Activated T-cell treated with anti-CD3 and anti-CD28 coated beads, Interleukin-2, amount 50 U/mL, for 24 hours (primary cell): ENCODE data around the gene CCDC24.

ENCODE experiments used
- DNase-seq: peaks from one replicate; pipeline ENCODE4 v3.0.0-alpha.2; 2020
- H3K27ac Mint-ChIP-seq: 2 replicates; pipeline ENCODE4 v1.8.0; 2020; ENCODE audit warnings: mild to moderate bottlenecking, mixed read lengths
- H3K27me3 Mint-ChIP-seq: 2 replicates; pipeline ENCODE4 v1.8.0; 2020; ENCODE audit warnings: mixed read lengths
- H3K36me3 Mint-ChIP-seq: 2 replicates; pipeline ENCODE4 v1.8.0; 2020; ENCODE audit warnings: low read depth, mixed read lengths
- H3K4me1 Mint-ChIP-seq: 2 replicates; pipeline ENCODE4 v1.8.0; 2020; ENCODE audit warnings: low read depth, mixed read lengths
- H3K4me3 Mint-ChIP-seq: 2 replicates; pipeline ENCODE4 v1.8.0; 2020; ENCODE audit warnings: mild to moderate bottlenecking, moderate library complexity, mixed read lengths
- H3K9me3 Mint-ChIP-seq: 2 replicates; pipeline ENCODE4 v1.8.0; 2020; ENCODE audit warnings: mixed read lengths

CCDC24 gene

DNA sequence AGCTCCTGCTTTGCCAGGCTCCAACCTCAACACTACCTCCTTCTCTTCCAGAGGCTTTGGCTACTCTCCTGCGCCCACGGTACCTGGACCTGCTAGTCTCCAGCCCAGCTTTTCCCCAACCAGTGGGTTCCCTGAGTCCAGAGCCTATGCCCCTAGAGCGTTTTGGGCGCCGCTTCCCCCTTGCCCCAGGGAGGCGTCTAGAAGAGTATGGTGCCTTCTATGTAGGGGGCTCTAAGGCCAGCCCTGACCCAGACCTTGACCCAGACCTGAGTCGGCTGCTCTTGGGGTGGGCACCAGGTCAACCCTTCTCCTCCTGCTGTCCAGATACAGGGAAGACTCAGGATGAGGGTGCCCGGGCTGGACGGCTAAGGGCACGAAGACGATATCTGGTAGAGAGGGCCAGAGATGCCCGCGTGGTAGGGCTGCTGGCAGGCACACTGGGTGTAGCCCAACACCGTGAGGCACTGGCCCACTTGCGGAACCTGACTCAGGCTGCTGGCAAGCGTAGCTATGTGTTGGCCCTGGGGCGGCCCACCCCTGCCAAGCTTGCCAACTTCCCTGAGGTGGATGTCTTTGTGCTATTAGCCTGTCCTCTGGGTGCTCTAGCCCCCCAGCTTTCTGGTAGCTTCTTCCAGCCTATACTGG, 19.9 kb upstream of the CCDC24 start:
- no peaks in the 10 kb centered on the region for H3K27me3 Mint-ChIP-seq
- H3K4me1 Mint-ChIP-seq = peaks cover 43% of the 10 kb centered on the region
- peak overlapping the region; percentile 99 for H3K4me3 Mint-ChIP-seq
- H3K9me3 Mint-ChIP-seq = no peaks in the 10 kb centered on the region
- DNase-seq = no peak
- H3K27ac Mint-ChIP-seq = no peak overlapping the region
- peaks cover 75% of the 10 kb centered on the region for H3K36me3 Mint-ChIP-seq

DNA sequence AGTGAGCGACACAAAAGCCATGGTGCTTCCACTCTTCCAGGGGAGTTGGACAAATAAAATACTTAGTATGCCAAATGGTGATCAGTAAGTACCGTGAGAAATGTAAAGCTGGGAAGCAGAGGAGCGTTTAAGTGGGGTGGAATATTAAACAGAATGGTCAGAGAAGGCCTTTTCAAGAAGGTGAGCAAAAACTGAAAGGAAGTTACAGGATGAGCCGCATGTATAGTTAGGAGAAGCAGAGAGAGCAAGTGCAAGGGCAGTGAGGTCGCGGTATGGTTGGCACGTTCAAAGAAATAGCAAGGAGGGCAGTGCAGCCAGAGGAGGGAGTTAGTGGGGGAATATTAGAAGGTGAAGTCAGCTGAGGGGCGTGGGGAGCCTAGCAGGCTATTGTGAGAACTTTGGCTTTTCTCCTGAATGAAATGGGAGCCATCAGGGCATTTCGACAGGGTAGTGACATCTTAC, 17.4 kb upstream of the CCDC24 start:
- H3K4me1 Mint-ChIP-seq = peaks cover 66% of the 10 kb centered on the region
- no peak for DNase-seq
- H3K9me3 Mint-ChIP-seq = no peaks in the 10 kb centered on the region
- peak overlapping the region; percentile 93 for H3K27ac Mint-ChIP-seq
- peak overlapping the region; percentile 90 for H3K4me3 Mint-ChIP-seq
- peaks cover 83% of the 10 kb centered on the region for H3K36me3 Mint-ChIP-seq
- no peaks in the 10 kb centered on the region for H3K27me3 Mint-ChIP-seq

DNA sequence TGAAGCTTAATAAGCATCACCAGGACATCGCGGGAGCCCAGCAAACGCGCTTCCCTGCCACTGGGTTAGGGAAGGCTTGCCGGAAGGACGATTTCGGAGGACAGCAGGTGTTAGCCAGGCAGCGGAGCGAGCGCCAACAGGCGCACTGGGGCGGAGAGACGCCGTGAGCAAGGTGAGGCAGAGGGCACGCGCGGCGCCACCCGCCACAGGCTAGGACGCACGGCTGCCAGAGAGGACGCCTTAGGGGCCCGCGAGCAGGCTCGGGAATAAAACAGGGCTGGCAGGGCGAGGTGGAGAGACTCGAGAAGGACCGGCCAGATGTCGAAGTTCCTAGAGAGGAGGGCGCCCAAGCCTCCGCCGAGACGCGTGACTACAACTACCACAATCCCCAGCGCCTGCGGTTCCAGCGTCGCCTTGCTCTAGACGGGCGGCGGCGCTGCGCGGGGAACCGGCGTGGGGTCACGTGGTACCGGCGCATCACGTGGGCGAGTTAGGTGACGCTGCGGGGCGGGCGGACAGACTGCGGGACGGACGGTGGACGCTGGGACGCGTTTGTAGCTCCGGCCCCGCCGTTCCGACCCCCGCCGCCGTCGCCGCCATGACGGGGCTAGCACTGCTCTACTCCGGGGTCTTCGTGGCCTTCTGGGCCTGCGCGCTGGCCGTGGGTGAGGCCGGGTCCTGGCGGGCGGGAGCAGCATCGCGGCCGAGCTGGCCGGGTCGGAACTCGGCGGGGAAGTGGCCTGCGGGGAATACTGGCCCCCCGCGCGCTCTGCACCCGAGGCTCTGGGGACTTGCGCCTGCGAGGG, 16.8 kb upstream of the CCDC24 start, which contains the start of gene ATP6V0B:
Gene ATP6V0B, plus strand, starts transcription at position 518 of the 806 bp plus-strand sequence. Its CDS starts 81 bp downstream, at position 599.
- Mint-ChIP-seq H3K4me3 (peak within 1 kb of the TSS; percentile 90), H3K27ac (peak within 1 kb of the TSS; percentile 93), H3K36me3 (peaks cover 84% of the 10 kb centered on the region), H3K27me3 (no peaks in the 10 kb centered on the region), H3K9me3 (no peaks in the 10 kb centered on the region), H3K4me1 (peaks cover 62% of the 10 kb centered on the region)
- peak; percentile 97 for DNase-seq

DNA sequence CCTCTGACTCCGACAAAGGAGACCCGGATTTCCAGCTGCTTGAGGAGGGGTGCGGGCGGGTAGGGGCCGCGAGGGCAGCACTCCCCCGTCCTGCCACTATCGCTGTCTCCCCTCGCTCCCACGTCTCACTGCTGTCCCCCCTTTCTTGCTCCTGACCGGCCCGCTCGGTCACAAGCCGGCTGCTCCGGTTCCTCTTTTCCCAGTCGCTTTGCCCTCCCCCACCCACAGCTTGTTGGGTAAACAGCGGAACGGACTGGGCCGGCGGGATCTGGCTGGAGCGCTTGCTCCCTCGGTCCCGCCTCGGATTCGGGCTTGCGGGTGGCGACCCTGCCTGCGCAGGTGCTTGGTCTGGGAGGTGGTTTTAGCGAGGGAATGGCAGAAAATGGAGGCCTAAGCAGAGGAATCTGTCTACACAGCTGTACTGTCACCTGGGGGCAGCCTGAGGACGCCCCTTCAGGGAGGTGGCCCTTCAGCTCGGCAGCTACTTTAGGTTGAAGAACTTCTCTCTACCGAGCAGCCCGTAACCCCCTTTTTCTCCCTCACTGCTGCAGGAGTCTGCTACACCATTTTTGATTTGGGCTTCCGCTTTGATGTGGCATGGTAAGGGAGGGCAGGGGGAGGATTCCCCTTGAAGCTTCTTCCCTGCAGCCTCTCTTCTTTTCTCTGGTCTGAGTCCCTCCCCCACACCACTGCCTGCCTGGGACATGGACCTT, 16.0 kb upstream of the CCDC24 start:
- Mint-ChIP-seq H3K27ac (peak overlapping the region; percentile 93), H3K27me3 (no peaks in the 10 kb centered on the region), H3K4me1 (peaks cover 66% of the 10 kb centered on the region), H3K4me3 (peak overlapping the region; percentile 90), H3K36me3 (peaks cover 85% of the 10 kb centered on the region), H3K9me3 (no peaks in the 10 kb centered on the region)
- DNase-seq = no peak

DNA sequence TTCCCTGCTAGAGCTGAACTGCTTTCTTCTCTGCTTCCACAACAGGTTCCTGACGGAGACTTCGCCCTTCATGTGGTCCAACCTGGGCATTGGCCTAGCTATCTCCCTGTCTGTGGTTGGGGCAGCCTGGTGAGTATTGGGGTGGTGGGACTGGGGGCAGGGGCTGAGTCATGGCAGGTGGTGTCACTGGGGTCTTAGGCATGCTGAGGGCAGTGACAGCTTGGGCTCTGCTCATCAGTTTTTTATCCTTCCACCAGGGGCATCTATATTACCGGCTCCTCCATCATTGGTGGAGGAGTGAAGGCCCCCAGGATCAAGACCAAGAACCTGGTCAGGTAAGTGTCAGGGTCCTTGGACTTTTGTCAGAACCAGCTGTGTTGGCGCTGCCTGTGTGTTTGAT, 15.4 kb upstream of the CCDC24 start:
- DNase-seq = no peak
- no peaks in the 10 kb centered on the region for H3K27me3 Mint-ChIP-seq
- H3K9me3 Mint-ChIP-seq = no peaks in the 10 kb centered on the region
- H3K27ac Mint-ChIP-seq = peak overlapping the region; percentile 93
- peaks cover 66% of the 10 kb centered on the region for H3K4me1 Mint-ChIP-seq
- peaks cover 83% of the 10 kb centered on the region for H3K36me3 Mint-ChIP-seq
- peak overlapping the region; percentile 90 for H3K4me3 Mint-ChIP-seq

DNA sequence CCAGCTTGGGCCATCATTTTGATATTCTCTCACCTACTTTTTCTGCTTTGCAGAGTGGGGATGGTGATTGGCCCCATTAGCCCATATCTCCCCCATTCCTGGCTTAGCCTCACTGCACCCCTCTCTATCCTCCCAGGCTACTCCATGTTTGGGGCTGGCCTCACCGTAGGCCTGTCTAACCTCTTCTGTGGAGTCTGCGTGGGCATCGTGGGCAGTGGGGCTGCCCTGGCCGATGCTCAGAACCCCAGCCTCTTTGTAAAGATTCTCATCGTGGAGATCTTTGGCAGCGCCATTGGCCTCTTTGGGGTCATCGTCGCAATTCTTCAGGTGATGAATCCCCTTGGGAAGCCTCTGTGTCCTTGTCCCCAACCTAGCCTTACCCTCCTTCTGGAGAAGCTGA, 14.5 kb upstream of the CCDC24 start:
- peaks cover 83% of the 10 kb centered on the region for H3K36me3 Mint-ChIP-seq
- no peaks in the 10 kb centered on the region for H3K9me3 Mint-ChIP-seq
- peak overlapping the region; percentile 90 for H3K4me3 Mint-ChIP-seq
- DNase-seq = no peak
- H3K27me3 Mint-ChIP-seq = no peaks in the 10 kb centered on the region
- peak overlapping the region; percentile 27 for H3K27ac Mint-ChIP-seq
- H3K4me1 Mint-ChIP-seq = peaks cover 63% of the 10 kb centered on the region

DNA sequence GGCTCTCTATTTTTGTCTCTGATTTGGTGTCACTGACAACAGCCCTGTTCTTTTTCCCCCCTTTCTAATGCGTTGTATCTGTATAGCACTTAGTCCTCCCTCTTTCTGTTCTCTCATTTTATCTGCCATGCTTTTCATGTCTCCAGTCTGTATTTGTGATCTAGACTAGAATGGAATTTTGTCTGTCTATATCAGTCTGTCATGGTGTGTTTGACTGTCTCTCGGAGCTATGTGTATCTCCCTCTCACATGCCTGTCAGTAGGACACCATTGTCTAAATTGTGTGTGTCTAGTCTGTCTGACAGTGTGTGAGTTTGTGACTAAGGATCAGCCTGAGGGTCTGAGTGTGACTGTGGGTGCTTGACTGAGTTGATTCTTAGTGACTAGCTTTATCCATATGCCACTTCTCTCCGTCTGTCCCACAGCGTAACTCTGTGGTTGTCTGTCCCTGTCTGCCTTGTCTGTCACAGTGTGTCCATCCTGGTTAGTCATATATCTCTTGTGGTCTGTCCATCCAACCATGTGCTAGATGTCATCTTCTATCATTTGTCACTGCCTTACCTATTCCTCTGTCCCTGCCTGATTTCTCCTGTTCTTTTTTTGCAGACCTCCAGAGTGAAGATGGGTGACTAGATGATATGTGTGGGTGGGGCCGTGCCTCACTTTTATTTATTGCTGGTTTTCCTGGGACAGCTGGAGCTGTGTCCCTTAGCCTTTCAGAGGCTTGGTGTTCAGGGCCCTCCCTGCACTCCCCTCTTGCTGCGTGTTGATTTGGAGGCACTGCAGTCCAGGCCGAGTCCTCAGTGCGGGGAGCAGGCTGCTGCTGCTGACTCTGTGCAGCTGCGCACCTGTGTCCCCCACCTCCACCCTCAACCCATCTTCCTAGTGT, 13.8 kb upstream of the CCDC24 start:
- Mint-ChIP-seq H3K4me3 (peak overlapping the region; percentile 90), H3K36me3 (peaks cover 81% of the 10 kb centered on the region), H3K27ac (peak overlapping the region; percentile 2), H3K4me1 (peaks cover 62% of the 10 kb centered on the region), H3K9me3 (no peaks in the 10 kb centered on the region), H3K27me3 (no peaks in the 10 kb centered on the region)
- no peak for DNase-seq

DNA sequence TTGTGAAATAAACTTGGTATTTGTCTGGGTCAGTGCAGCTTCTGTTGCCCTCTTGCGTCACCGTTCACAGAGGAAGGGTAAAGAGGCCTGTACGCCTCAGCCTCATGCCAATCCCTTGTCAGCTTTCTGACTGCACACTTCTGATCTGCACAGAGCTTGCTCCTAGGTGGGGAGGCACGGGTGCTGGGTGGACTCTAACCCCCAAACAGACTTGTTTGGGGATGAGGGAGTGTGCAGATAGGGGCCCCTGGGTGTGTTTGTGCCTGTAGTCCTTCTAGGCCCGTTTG, 13.2 kb upstream of the CCDC24 start:
- Mint-ChIP-seq H3K9me3 (no peaks in the 10 kb centered on the region), H3K4me1 (peaks cover 58% of the 10 kb centered on the region), H3K4me3 (peak overlapping the region; percentile 90), H3K27ac (no peak overlapping the region), H3K27me3 (no peaks in the 10 kb centered on the region), H3K36me3 (peaks cover 81% of the 10 kb centered on the region)
- DNase-seq = no peak

DNA sequence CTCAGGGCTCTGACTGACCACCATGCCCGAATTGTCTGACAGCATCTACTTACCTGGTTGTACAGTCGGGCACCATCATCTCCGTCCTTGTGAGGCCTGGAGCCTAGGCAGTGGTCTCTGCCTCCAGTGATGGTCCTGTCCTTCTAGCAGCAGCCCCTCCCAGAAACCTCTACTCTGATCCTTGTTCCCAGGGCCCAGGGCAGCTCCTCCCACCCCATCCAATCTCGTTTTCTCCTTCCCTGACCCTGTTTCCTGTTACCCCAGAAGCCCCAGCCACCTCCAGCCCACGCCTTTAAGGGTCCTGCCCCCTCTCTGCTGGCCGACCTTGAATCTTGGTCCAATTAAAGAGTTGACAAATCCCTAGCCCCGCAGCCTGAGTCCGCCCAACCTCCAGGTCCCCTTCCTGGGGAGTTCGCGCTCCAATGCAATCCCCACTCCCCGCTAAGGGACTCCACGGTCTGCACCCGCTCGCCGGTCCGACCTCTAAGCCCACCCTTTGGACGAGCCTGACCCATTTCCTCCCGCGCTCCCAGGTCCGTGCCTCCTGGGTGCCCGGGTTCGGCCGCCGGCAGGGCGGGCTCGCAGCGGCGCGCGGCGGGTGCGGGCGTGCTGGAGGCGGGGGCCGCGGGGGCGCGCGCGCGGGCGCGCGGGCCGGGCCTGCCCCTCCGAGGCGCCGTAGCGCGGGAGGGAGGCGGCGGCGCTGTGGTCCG, 12.7 kb upstream of the CCDC24 start, which contains the start of gene B4GALT2:
Gene B4GALT2, plus strand, starts transcription at position 660 of the 710 bp plus-strand sequence. CDS start 1,951 bp downstream, outside the sequence.
- no peaks in the 10 kb centered on the region for H3K9me3 Mint-ChIP-seq
- H3K4me1 Mint-ChIP-seq = peaks cover 53% of the 10 kb centered on the region
- H3K4me3 Mint-ChIP-seq = peak within 1 kb of the TSS; percentile 91
- peaks cover 80% of the 10 kb centered on the region for H3K36me3 Mint-ChIP-seq
- peak within 1 kb of the TSS; percentile 89 for H3K27ac Mint-ChIP-seq
- peak; percentile 71 for DNase-seq
- H3K27me3 Mint-ChIP-seq = no peaks in the 10 kb centered on the region

DNA sequence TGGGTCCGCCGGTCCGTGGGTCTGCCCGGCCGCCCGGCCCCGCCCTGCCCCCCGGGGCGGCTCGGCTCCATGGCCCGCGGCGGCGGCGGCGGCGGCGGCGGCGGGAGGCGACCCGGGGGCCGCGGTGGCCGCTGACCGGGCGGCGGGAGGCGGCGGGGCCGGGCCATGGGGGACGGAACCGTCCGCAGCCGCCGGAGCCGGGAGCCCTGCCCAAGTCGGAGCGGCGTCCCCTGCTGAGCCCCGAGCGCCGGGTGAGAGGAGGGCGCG, 12.2 kb upstream of the CCDC24 start:
- peaks cover 80% of the 10 kb centered on the region for H3K36me3 Mint-ChIP-seq
- H3K27me3 Mint-ChIP-seq = no peaks in the 10 kb centered on the region

DNA sequence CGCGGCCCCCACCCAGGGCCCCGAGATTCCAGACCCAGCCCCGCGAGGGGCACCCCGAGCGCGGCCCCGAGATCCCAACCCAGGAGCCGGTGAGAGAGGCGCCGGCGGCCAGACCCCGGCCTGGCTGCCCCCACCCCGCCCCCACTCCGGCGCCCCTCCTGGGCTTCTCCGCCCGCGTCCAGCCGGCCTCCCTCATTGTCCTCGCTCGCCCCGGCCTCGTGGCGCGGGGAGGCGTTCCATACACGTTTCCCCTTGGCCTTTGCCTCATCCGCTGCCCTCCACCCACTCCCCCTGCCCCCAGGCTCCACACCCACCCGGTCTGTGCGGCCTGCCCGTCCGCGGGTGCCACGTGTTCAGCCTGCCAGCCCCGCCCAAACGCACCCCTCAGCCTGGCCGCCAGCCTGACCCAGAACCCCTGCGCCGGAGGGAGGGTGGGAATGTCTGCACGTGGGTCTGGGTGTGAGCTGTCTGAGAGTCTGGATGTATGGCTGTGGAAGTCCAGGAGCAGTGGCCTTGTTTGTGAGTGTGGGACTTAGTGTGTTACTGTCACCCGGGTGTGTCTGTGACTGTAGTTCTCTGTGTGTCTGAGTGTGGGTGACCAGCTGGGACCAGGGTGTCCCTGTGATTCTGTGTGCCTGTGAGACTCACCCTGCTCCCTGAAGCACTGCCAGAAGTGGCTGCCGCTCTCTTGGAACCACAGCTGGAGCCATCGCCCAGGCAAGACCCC, 11.7 kb upstream of the CCDC24 start:
- peaks cover 46% of the 10 kb centered on the region for H3K4me1 Mint-ChIP-seq

More for the DNA sequence above, 12.2 kb upstream of the CCDC24 start:
- H3K4me3 Mint-ChIP-seq = no peak overlapping the region
- DNase-seq = no peak
- H3K9me3 Mint-ChIP-seq = no peaks in the 10 kb centered on the region
- H3K4me1 Mint-ChIP-seq = peaks cover 48% of the 10 kb centered on the region
- no peak overlapping the region for H3K27ac Mint-ChIP-seq

DNA sequence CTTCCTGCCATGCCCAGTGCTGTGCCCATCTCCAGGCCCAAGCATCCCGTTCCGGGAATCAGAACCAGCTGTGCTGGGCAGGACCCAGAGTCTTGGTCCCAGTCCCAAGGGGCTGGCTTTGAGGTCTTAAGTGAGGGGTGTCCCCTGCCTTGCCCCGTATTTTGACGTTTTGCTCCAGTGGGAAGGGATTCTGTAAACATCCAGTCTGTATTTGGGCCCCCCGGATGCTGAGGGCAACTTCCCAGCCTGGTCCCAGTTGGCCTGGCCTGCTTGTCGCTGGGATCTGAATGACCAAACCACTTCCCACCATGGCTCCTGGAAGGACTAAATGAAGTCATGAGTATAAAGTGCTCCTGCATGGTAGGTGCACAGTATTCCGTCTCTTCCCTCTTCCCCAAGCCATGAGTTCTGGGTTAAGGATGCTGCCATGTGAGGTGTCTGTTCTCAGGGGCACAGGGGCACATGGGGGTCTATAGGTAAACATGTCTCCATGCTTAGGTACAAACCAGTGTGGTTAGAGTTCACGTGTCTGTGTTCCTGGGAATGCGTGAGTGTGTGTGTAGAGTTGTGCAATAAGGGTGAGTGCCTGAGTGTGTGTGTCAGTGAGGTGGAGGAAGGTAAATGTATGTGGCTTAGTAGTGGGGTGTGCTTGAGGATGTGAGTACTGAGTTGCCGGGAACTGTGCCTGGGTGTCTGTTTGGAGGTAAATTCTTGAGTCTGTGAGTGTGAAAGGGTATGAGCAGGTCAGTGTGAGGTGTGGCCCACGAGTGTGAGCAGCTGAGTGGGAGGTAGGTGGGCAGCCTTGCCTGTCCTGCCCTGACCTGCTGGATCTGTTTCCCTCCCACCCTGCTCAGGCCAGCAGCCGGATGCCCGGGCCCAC, 10.9 kb upstream of the CCDC24 start:
- Mint-ChIP-seq H3K27ac (peak overlapping the region; percentile 89), H3K4me1 (peaks cover 46% of the 10 kb centered on the region), H3K27me3 (no peaks in the 10 kb centered on the region), H3K36me3 (peaks cover 85% of the 10 kb centered on the region), H3K4me3 (peak overlapping the region; percentile 91), H3K9me3 (no peaks in the 10 kb centered on the region)
- DNase-seq = peak; percentile 26

More for the DNA sequence above, 11.7 kb upstream of the CCDC24 start:
- Mint-ChIP-seq H3K4me3 (peak overlapping the region; percentile 91), H3K9me3 (no peaks in the 10 kb centered on the region), H3K27ac (peak overlapping the region; percentile 89), H3K36me3 (peaks cover 82% of the 10 kb centered on the region), H3K27me3 (no peaks in the 10 kb centered on the region)
- DNase-seq = peak; percentile 69
